BJ (cell line): ENCODE results near the gene WDR82. TPM values are rescaled to one million over a fixed set of nuclear protein-coding genes. Genes with fewer than 3 reads are reported as not detected.

ENCODE experiments used
- CTCF ChIA-PET: fragments of 350-600 bp; formaldehyde crosslinking; extraction: SDS; loops from one replicate; lab custom pipeline; 2021; ENCODE audit warnings: antibody characterized with exemption, inconsistent platforms; lab: Yijun Ruan, JAX
- POLR2A ChIA-PET: fragments of 300-600 bp; sonication (Branson Sonifier 250); formaldehyde crosslinking; extraction: SDS; loops from one replicate; lab custom pipeline; 2021; ENCODE audit warnings: antibody characterized with exemption; lab: Charles Lee
- DNase-seq: peaks from one replicate; pipeline ENCODE4 v3.0.0-alpha.2; 2011; ENCODE audit warnings: low read depth
- H3K27me3 ChIP-seq: 2 replicates; pipeline ENCODE4 v1.6.0; 2011; ENCODE audit warnings: low read length; ENCODE audit not compliant: control insufficient read depth, insufficient read depth
- H3K36me3 ChIP-seq: 2 replicates; pipeline ENCODE4 v1.5.1; 2011; ENCODE audit warnings: low read length; ENCODE audit not compliant: control insufficient read depth, insufficient read depth
- H3K4me3 ChIP-seq: 2 replicates; pipeline ENCODE4 v1.5.1; 2011; ENCODE audit warnings: low read depth, mild to moderate bottlenecking, control low read depth, low read length
- polyA plus RNA-seq: library from polyadenylated mRNA; depleted of rRNA; stranded (reverse); fragments of >200 nt; gene quantifications from 2 replicates; pipeline ENCODE4 v1.2.3, GENCODE V29; 2011
- TF ChIP-seq, protein P1 (sequence below): IDR thresholded peaks from 2 replicates; pipeline ENCODE4 v1.5.1; 2011; ENCODE audit warnings: low read depth, mild to moderate bottlenecking, control low read depth, inconsistent platforms, low read length, moderate library complexity; ENCODE audit not compliant: insufficient read depth

Gene WDR82
- polyA plus RNA-seq, 1 experiment: 42.3 TPM

DNA sequence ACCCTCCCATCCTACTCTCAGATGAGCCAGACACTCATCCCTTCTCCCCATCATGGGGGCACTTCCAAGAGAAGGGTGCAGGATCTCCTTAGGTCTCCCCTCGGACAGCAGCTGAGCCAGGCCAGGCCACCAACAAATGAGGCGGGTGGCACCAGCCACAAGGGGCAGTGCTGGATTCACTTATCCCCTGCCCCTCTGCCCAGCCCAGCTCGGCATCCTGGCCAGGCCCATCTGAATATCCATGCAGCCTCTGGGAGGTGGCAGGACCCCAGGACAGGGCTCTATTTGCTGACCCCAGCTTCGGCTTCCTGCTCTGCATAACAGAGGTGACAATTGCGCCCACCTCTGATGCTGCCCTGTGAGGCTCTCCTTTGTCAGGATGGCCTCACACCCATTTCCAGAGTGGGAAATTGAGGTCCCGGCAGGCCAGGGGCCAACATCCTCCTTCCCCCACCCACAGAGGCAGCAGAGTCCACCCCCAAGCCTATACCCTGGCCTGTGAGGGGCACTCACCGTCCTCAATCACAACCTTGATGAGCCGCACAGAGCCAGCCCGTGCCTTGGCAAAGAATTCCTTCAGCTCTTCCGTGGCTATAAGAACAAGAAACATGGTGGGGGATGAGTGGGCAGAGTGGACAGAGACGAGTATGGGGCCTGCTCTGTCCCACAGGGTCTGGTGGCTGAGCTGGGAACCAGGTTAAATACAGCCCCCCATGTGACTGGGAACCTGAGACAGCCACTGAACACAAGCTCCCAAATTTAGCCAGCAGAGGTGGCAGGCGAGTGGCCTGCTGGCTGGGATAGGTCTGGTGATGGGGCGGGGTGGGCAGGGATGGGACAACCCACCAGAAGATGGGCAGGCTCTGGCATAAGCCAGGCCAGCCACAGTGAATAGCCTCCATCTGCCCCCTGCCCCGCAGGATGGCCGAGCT, 43.7 kb downstream of the WDR82 start:
- TF ChIP-seq, protein P1, sequence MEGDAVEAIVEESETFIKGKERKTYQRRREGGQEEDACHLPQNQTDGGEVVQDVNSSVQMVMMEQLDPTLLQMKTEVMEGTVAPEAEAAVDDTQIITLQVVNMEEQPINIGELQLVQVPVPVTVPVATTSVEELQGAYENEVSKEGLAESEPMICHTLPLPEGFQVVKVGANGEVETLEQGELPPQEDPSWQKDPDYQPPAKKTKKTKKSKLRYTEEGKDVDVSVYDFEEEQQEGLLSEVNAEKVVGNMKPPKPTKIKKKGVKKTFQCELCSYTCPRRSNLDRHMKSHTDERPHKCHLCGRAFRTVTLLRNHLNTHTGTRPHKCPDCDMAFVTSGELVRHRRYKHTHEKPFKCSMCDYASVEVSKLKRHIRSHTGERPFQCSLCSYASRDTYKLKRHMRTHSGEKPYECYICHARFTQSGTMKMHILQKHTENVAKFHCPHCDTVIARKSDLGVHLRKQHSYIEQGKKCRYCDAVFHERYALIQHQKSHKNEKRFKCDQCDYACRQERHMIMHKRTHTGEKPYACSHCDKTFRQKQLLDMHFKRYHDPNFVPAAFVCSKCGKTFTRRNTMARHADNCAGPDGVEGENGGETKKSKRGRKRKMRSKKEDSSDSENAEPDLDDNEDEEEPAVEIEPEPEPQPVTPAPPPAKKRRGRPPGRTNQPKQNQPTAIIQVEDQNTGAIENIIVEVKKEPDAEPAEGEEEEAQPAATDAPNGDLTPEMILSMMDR: no peak
- H3K4me3 ChIP-seq: no peak overlapping the region
- peaks cover 42% of the 10 kb centered on the region for H3K36me3 ChIP-seq
- H3K27me3 ChIP-seq: no peaks in the 10 kb centered on the region
- DNase-seq: no peak
- ChIA-PET POLR2A (no interaction called here), CTCF (interaction anchor here (1.2 to 10.7 kb wide), 5 partner anchors 12 to 150 kb away, joined by 3 to 131 read pairs (median 4); partner anchors contain the start of genes POC1A, TLR9 and WDR82)

DNA sequence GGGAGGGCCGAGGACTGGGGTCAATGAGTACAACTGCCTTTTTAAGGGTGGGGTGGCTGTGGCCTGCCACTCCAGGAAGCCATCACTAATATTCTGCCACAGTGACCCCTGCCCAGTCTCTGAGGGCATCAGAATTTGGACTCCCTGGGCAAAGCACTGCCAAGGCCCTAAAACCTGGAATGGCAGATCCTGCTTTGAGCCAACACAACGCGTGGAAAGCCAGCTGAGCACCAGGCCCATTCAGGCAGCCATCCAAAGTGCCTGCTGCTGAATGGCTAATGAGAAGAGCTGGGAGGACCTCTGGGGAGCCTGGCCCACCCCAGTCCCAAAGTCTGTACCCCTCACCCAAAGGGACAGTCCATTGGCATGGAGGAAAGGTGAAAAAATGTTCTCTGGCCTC, 44.5 kb downstream of the WDR82 start:
- ChIA-PET CTCF (interaction anchor here (1.2 to 10.7 kb wide), 4 partner anchors 11 to 151 kb away, joined by 3 to 131 read pairs (median 4); partner anchors contain the start of genes POC1A, TLR9 and WDR82), POLR2A (no interaction called here)
- Histone ChIP-seq H3K36me3 (peaks cover 49% of the 10 kb centered on the region), H3K4me3 (no peak overlapping the region), H3K27me3 (no peaks in the 10 kb centered on the region)
- DNase-seq: no peak
- TF ChIP-seq, protein P1: no peak

DNA sequence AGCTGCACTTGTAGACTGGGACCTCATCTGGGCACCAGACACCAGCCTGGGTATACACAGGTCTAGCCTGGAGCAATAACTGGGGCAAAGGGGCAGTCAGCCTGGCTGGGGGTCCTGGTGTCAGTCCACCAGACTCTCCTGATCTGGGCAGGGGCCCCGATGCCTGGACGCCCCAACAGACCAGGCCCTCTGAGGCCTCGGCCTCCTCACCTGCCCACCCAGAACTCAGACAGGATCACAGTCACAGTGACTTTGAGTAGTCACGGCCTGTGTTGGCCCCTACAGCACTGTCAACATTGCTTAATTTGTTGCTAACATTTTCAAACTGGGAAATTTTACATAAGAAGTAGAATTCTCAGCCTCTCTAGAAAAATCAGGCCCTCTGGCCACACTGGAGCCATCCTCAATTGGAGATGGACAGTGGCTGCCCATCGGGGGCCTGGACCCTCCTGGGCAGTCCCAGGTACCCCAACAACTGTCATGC, 45.3 kb downstream of the WDR82 start:
- POLR2A ChIA-PET: no interaction called here
- H3K36me3 ChIP-seq: peaks cover 54% of the 10 kb centered on the region
- TF ChIP-seq, protein P1: no peak
- no peak overlapping the region for H3K4me3 ChIP-seq
- H3K27me3 ChIP-seq: no peaks in the 10 kb centered on the region
- CTCF ChIA-PET: interaction anchor here (0.8 to 10.7 kb wide), 5 partner anchors 10 to 119 kb away, joined by 3 to 131 read pairs (median 7); partner anchors contain the start of gene TLR9
- DNase-seq: no peak

DNA sequence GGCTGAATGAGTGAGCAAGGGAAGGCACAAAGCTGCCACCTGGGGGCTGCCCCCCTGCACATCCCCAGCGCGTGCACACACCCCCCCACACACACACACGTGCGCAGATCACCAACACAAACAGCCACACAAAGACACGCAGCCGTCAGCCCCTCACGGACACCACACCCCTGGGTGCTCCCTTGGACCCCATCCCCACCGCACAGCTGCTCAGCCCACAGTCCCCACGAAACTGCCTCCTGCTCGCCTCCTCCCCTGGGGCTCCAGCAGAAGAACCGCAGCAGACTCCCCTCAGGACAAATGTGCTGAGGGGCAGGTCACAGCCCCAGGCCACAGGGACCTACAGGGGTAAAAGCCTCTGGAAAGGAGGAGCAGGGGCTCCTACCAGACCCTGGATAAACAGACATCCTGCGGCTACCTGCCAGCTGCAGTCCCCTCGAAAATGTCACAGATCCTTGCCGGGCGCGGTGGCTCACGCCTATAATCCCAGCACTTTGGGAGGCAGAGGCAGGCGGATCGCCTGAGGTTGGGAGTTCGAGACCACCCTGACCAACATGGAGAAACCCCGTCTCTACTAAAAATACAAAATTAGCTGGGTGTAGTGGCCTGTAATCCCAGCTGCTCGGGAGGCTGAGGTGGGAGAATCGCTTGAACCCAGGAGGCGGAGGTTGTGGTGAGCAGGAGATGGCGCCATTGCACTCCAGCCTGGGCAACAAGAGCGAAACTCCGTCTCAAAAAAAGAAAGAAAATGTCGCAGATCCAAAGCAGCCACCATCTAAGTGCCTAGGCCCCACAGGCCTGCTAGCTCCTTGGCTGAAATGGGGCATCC, 46.0 kb downstream of the WDR82 start:
- H3K36me3 ChIP-seq: peaks cover 54% of the 10 kb centered on the region
- H3K27me3 ChIP-seq: no peaks in the 10 kb centered on the region
- ChIA-PET CTCF (interaction anchor here (0.6 to 10.7 kb wide), 15 partner anchors 8 to 119 kb away, joined by 3 to 131 read pairs (median 5); partner anchors contain the start of genes PPM1M and TLR9), POLR2A (no interaction called here)
- no peak overlapping the region for H3K4me3 ChIP-seq
- TF ChIP-seq, protein P1: no peak; the same call in 1 of the 2 replicates
- DNase-seq: no peak
